ENCODE results near the gene C19orf38. TPM values are rescaled to one million over a fixed set of nuclear protein-coding genes. Genes with fewer than 3 reads are reported as not detected.

Gene C19orf38
- total RNA-seq, 2 experiments from 2014 or later, result 5.2 to 7.5 TPM

- Histone ChIP-seq H3K36me3 (ENCODE audit: insufficient read depth, low read length) (peaks cover 38% of the 10 kb centered on the region), H3K4me2 (ENCODE audit: low read length) (no peak overlapping the region), H2AFZ (ENCODE audit: low read length) (no peak overlapping the region), H3K4me3 (ENCODE audit: low read depth, low read length, poor library complexity, severe bottlenecking) (no peak overlapping the region), H4K20me1 (ENCODE audit: insufficient read depth, low read length) (no peaks in the 10 kb centered on the region), H3K9me2 (ENCODE audit: insufficient read depth, low read length) (no peaks in the 10 kb centered on the region), H3K79me2 (ENCODE audit: insufficient read depth, low read depth, low read length) (no peaks in the 10 kb centered on the region), H3K4me1 (ENCODE audit: insufficient read depth, low read length, poor library complexity, severe bottlenecking) (no peaks in the 10 kb centered on the region), H3K9me3 (ENCODE audit: low read length) (no peaks in the 10 kb centered on the region), H3K27ac (ENCODE audit: low read depth, low read length, poor library complexity, severe bottlenecking) (no peak overlapping the region)
- no peak for TF ChIP-seq CTCF (conservative IDR thresholded peaks at IDR 0.05; ENCODE audit: low read length)
- TF ChIP-seq EZH2phosphoT487 (IDR thresholded peaks at IDR 0.05; ENCODE audit: borderline replicate concordance, low read depth, low read length), result no peak
- no TSS peak for BruUV-seq (replicated peaks)
- intact Hi-C loops (cut with micrococcal nuclease; ENCODE audit: unreplicated experiment), result loop anchor here (1.0 kb wide), 1 partner anchor 102 kb away; no protein-coding TSS in a partner anchor
- POLR2A ChIA-PET, result no interaction called here
- CTCF ChIA-PET (ENCODE audit: unreplicated experiment), result no interaction called here
- no peak for DNase-seq (ENCODE audit: low spot score)
Measured at GRCh38 chr19:10819124-10820060, 28.8 kb upstream of the C19orf38 start.

- CTCF ChIA-PET (ENCODE audit: unreplicated experiment), result interaction anchor here (0.6 kb wide), 1 partner anchor 14 kb away, joined by 3 read pairs; no protein-coding TSS in a partner anchor
- H3K9me2 ChIP-seq (ENCODE audit: insufficient read depth, low read length), result no peaks in the 10 kb centered on the region
Measured at GRCh38 chr19:10820173-10820572, 28.0 kb upstream of the C19orf38 start.

More at GRCh38 chr19:10820173-10820572, 28.0 kb upstream of the C19orf38 start:
- BruUV-seq (replicated peaks), result no TSS peak
- intact Hi-C loops (cut with micrococcal nuclease; ENCODE audit: unreplicated experiment), result loop anchor here (1.0 kb wide), 1 partner anchor 103 kb away; no protein-coding TSS in a partner anchor
- DNase-seq (ENCODE audit: low spot score), result peak; percentile 34
- no peak overlapping the region for H3K4me3 ChIP-seq (ENCODE audit: low read depth, low read length, poor library complexity, severe bottlenecking)
- H3K9me3 ChIP-seq (ENCODE audit: low read length), result no peaks in the 10 kb centered on the region
- H4K20me1 ChIP-seq (ENCODE audit: insufficient read depth, low read length), result no peaks in the 10 kb centered on the region
- no peak overlapping the region for H3K27ac ChIP-seq (ENCODE audit: low read depth, low read length, poor library complexity, severe bottlenecking)
- no peak overlapping the region for H2AFZ ChIP-seq (ENCODE audit: low read length)
- TF ChIP-seq EZH2phosphoT487 (IDR thresholded peaks at IDR 0.05; ENCODE audit: borderline replicate concordance, low read depth, low read length) (no peak), CTCF (conservative IDR thresholded peaks at IDR 0.05; ENCODE audit: low read length) (peak; percentile 69)
- H3K79me2 ChIP-seq (ENCODE audit: insufficient read depth, low read depth, low read length), result no peaks in the 10 kb centered on the region
- H3K36me3 ChIP-seq (ENCODE audit: insufficient read depth, low read length), result peaks cover 46% of the 10 kb centered on the region
- POLR2A ChIA-PET, result interaction anchor here (1.0 kb wide), 1 partner anchor 16 kb away, joined by 3 read pairs; the partner anchor contains the start of gene TMED1
- H3K4me1 ChIP-seq (ENCODE audit: insufficient read depth, low read length, poor library complexity, severe bottlenecking), result no peaks in the 10 kb centered on the region
- H3K4me2 ChIP-seq (ENCODE audit: low read length), result no peak overlapping the region

All from OCI-LY7 (cell line).